Stimulated activated CD4-positive, alpha-beta T cell treated with anti-CD3 and anti-CD28 coated beads, Interleukin-15, amount 100 ng/mL, for 48 hours (primary cell): Measurements from ENCODE around the gene IL1R1.

Experiments used
- DNase-seq, 2 donors: peaks; one replicate each; pipeline ENCODE4 v3.0.0-alpha.2; 2020; ENCODE audit warnings: low read depth in 2 of 2

IL1R1 gene

DNA sequence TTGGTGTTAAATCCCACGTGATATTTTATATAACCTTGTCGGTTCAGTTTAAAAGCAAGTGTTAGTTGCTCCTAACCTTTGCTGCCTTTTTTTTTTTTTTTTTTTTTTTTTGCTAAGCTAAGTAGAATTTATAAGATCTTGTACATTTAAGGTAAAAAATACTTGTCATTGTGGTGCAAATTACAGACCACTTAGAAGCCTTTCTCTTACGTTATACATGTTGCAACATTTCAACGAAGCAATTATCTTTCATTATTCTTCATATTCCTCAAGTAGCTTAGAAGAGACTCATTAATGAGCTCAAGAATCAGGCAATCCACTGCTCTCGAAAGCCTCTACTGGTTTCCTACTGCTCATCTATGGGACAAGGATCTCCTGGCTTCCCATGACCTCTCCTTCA, 29.4 kb downstream of the IL1R1 start:
- DNase-seq, result no peak

GRCh38 chr2:102172745-102173144, 30.2 kb downstream of the IL1R1 start:
- DNase-seq, result no peak

DNA sequence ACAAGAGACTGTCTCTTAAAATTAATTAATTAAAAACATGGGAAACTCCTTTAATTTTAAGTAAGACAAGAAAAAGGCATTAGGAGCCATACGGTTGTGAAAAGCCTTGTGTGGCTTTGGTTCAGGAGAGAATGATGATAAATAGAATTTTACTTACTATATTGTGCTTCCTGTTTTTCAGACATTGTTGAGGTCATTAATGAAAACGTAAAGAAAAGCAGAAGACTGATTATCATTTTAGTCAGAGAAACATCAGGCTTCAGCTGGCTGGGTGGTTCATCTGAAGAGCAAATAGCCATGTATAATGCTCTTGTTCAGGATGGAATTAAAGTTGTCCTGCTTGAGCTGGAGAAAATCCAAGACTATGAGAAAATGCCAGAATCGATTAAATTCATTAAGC, 33.6 kb downstream of the IL1R1 start:
- no peak for DNase-seq

DNA sequence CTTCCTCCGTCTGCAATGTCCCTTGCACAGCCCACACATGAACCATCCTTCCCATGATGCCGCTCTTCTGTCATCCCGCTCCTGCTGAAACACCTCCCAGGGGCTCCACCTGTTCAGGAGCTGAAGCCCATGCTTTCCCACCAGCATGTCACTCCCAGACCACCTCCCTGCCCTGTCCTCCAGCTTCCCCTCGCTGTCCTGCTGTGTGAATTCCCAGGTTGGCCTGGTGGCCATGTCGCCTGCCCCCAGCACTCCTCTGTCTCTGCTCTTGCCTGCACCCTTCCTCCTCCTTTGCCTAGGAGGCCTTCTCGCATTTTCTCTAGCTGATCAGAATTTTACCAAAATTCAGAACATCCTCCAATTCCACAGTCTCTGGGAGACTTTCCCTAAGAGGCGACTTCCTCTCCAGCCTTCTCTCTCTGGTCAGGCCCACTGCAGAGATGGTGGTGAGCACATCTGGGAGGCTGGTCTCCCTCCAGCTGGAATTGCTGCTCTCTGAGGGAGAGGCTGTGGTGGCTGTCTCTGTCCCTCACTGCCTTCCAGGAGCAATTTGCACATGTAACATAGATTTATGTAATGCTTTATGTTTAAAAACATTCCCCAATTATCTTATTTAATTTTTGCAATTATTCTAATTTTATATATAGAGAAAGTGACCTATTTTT, 35.4 kb downstream of the IL1R1 start:
- DNase-seq, result no peak

- DNase-seq, result no peak
Observed at GRCh38 chr2:102179061-102179460, 36.5 kb downstream of the IL1R1 start.

DNA sequence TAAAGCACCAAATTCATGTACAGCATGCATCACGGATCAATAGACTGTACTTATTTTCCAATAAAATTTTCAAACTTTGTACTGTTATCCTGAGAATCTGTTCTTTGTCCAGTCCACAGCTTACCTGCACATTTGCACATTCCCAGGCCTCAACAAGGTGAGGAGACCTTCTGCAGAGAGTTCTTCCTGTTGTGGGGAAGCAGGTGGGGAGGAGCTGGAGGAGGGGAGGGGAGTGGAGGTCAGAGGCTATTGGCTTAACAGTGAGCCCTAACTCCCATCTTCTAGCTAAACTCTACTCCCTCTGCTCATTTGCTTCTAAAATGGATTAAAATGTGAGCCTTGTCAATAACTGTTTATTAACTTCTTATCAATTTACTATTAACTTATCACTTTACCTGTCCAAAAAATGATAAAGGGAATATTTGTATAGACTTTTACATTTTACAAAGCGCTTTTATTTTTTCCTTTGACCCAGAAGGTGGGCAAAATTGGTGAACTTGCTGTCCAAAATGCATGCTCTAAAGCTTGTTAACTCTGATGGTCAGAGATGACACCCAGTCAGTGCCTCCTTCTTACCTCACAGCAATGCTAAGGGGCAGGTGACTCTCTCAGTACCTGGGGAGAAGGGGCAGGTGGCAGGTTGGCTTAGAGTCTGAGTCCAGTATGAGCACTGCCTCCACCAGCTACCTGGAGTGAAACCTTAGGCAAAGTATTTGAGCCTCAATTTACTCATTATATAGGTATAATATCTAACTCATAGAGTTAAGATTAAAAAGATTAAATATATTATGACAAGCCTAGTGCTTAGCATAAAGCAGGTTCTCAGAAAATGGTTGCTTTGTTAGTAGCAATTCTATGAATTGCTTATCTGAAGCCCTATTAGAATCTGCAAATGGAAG, 37.5 kb downstream of the IL1R1 start:
- DNase-seq, result no peak

GRCh38 chr2:102180687-102180999, 38.1 kb downstream of the IL1R1 start:
- DNase-seq, result no peak

DNA sequence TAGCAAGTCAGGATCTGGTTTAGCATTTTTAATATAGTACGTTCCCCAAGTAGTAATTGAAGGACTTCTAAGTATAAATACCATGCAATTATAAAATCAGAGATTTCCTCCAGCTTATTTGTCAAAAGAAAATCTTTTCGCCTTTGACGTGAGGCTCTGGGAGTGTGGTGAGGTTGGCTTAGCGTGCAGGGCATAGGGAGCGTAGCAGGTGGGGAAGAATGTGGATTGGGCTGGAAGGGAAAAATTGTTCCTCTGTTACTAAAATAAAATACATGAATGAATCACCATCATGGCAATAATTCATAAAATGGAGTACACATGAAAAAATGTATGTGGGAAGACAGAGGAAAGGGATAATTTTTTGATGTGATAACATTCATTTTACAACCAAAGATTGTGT, 38.8 kb downstream of the IL1R1 start:
- DNase-seq, result no peak

DNA sequence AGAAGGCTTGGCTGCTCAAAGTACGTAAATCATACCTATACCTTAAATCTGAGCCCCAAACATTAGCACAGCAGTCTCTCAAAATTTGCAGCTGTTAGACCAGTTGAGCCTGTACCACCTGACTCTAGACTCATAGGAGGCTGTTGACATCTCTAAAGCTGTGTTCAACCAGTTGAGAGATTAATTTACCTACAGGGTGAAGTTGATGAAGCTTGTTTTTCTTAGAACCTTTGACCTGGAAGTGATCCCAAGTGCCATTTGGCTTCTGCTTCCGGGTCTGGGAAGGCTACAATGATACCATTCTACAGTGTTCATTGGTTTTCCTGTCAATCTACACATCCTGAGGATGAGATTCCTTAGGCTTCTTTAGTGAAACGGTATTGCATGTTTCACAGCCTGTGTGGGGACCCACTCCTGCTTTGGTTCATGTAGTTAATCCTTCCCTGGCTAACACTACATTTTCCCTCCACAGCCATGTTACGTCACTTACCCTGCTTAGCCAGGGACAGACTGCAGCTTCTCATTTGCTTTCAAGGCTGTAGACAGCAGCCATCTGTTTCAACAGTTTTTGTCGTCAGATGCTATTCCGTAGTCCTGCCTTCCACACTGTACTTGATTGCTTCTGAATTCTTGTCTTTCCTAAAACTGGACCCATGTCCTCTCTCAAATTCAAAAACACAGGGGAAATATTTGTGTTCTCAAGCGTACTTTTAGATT, 39.5 kb downstream of the IL1R1 start:
- no peak for DNase-seq

DNA sequence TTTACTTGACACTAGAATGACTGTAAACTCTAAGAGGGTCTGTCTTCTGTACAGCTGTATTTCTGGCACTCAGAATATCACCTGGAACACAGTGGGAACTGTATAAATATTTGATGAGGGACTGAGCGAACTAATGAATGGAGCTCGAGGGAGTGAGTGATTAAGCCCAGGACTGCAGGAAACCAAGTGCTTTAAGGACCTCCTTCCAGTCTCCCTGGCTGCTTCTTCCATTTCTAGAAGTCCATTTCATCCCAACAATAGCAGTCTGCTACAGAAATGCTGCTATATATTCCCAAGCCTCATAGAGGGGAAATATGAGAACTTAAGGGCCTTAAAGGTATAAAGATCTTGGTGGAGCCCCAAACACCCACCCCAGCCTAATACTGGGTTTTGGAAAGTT, 41.5 kb downstream of the IL1R1 start:
- no peak for DNase-seq

- no peak for DNase-seq
Observed at GRCh38 chr2:102184568-102184967, 42.0 kb downstream of the IL1R1 start.

- no peak for DNase-seq
Observed at GRCh38 chr2:102185347-102185746, 42.8 kb downstream of the IL1R1 start.

DNA sequence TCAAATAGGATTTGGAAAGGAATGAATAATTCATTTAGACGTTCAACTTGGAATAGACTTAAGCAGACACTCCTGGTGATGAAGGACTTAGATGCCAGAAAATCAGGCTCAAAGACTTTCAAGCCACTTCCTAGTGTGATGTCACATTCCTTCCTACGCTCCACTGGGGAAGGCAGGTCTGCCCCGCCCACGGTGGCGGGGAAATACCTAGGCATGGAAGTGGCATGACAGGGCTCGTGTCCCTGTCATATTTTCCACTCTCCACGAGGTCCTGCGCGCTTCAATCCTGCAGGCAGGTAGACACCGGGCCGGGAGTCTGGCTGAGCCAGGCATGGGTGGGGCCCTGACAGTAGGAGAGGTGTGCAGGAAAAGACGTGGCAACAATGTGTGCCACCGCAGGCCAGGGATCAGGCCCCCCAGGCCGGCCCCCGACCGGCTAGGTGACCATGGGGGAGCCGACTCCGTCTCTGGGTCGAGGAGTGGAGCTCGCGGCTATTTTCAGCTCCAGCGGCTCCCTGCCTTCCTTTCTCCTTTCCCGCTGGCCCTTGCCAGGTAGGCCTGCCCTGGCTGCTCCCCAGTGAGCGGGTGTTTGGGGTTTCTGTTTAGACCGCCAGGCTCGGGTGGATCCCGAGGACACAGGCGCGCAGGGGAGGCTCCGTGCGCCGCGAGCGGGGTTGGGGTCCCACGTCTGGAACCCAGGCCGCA, 44.4 kb downstream of the IL1R1 start, which contains the start of gene IL1RL2:
TSS of gene IL1RL2 (plus strand) at position 233 of the 705 bp plus-strand sequence. CDS start 845 bp downstream, outside the sequence.
- DNase-seq, result no peak

DNA sequence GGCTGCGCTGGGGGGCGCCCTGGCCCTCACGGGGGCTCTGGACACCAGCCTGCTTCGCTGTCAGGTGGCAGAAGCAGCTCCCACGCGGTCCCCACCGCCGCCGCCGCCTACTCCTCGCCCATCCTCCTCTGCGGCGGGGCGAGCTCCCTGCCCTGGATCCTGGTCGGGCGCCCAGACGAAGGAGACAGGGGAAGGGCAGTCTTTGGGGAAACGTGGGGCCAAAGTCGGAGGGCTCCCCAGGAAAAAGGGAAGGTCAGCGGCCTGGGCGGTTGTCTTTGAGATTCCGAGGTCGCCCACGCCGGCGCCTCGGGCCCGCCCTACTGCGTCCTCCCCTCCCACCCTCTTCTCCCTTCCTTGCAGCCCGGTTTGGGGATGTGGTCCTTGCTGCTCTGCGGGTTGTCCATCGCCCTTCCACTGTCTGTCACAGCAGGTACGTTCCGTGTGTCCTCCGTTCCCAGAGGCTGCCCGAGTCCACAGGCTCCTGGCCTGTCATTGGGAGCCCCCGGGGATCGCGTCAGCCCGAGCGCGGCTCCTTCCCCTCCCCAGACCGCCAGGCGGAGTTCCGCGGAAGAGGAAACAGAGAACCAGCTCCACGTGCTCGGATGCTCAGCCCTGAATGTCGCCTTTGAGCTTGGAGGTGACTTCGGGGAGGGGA, 45.1 kb downstream of the IL1R1 start:
- peak; percentile 43 to 44 for DNase-seq

- no peak for DNase-seq
Observed at GRCh38 chr2:102190430-102191107, 48.0 kb downstream of the IL1R1 start.

DNA sequence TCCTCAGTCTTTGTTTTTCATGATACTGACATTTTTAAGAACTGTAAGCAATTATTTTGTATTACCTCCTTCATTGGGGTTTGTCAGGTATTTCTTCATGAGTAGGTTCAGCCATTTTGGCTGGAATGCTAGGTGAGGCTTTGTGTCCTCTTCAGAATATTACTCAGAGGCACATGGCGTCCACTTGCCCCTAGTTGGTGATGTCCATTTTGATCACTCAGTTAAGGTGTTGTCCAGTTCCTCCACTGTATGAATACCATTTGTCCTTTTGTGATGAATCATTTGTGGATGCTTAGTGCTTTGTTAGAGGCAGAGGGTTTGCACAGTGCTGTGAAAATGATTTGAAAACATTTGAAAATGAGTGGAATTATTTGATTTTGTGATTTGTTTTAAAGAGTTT, 49.0 kb downstream of the IL1R1 start:
- DNase-seq, result no peak

GRCh38 chr2:102193074-102193473, 50.5 kb downstream of the IL1R1 start:
- no peak for DNase-seq

DNA sequence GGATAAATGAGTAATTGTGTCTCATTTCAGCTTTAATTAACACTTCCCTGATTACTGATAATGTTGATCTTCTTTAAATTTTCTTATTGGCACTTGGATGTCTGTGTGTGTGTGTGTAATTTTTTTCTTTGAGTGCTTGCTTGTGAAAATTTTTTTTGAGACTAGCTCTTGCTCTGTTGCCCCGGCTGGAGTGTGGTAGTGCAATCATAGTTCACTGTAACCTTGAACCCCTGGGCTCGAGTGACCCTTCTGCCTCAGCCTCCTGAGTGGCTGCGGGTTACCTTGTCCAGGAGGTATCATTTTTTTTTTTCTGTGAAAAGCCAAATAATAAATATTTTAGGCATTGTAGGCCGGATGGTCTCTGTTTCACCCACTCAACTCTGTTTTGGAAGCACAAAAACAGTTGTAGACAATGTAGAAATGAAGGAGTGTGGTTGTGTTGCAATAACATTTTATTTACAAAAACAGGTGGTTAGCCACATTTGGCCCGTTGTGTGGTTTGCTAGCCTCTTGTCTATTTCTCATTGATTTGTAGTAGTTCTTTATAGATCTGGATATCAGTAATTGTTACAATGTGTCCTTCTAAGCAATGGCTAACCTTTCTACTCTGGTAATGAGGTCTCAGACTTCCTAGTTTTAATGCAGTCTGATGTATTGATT, 52.2 kb downstream of the IL1R1 start:
- DNase-seq, result no peak

DNA sequence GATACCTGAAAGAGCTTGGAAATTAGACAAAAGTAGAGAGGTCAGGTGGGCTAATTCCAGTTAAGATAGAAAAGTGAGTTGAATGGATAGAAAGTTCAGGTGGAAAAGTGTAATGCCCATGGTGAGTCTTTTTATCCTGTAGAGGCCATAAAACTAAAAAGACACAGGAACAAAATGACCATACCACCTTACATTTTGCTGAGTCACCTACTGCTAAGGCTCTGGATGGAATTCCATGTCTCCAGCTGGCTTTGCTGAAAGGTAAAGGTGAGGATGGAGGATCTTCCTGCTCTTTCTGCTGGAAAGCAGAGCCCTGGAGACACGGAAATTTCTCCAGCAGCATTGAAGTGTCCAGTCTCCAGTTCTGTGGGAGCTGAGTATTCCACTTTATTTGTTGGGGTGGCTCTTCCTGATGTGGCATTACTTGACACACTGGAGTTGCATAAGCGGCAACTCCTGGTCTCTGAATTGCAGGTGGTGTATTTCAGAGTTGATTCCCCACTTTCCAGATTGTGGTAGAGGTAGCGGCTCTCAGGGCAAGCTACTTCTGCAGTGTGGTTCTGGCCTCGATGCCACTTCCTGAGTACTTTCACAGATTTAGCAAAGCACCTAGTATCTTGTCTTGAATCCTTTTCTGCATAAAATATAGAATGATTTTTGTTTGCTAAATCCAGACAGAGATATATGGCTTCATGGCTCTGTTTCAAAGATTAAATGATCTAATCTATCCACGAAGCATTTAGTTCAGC, 55.0 kb downstream of the IL1R1 start:
- DNase-seq, result no peak

DNA sequence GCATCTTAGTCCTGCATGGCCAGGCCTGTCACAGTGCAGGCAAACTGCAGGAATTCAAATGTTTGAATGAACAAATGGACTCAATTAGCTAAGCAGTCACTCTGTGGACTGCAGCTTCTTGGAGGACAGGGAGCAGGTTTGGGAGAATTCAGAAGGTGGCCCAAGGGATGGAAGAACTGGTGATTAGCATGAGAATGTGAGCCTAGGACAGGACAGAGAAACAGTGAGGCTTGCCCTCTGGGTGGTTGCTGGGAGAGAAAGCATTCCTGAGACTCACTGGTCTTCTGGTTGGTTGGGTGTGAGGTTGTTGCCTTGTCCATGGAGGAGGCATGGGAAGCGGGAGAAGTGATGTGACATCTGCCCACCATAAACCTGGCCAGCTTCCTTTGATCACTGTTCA, 58.0 kb downstream of the IL1R1 start:
- DNase-seq, result no peak
